Mammary epithelial cell (primary cell): Measurements from ENCODE around the gene ADGRB3.

Experiments used
- EZH2 ChIP-seq: IDR thresholded peaks from 2 replicates; pipeline ENCODE4 v1.6.1; 2012; ENCODE audit warnings: low read length, inconsistent platforms, borderline replicate concordance
- TF ChIP-seq, protein P1 (sequence below), 2 donors: IDR thresholded peaks in 1 of 2; conservative IDR thresholded peaks in 1 of 2; 2 replicates each; pipeline ENCODE4 v1.5.1; 2011 to 2012; ENCODE audit warnings: inconsistent platforms in 2 of 2, low read length in 2 of 2, mild to moderate bottlenecking in 2 of 2, control low read depth in 1 of 2, low read depth in 1 of 2; ENCODE audit not compliant: insufficient read depth in 1 of 2; ENCODE audit errors: extremely low read depth in 1 of 2

DNA sequence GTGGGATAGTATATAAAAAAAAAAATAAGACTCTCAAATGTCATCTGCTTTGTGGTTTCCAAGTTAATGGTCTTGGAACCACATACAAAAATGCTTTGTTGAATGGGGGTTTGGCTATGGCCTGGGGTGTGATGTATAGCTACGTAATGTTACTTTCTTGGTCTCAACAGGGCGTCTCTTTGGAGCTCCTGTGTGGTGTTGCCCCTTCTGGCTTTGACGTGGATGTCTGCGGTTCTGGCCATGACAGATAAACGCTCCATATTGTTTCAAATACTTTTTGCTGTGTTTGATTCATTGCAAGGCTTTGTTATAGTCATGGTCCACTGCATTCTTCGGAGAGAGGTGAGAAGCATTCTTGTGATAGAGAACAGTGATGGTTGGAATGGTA lies 704.1 kb downstream of the ADGRB3 start:
- no peak for TF ChIP-seq EZH2
- TF ChIP-seq, protein P1, sequence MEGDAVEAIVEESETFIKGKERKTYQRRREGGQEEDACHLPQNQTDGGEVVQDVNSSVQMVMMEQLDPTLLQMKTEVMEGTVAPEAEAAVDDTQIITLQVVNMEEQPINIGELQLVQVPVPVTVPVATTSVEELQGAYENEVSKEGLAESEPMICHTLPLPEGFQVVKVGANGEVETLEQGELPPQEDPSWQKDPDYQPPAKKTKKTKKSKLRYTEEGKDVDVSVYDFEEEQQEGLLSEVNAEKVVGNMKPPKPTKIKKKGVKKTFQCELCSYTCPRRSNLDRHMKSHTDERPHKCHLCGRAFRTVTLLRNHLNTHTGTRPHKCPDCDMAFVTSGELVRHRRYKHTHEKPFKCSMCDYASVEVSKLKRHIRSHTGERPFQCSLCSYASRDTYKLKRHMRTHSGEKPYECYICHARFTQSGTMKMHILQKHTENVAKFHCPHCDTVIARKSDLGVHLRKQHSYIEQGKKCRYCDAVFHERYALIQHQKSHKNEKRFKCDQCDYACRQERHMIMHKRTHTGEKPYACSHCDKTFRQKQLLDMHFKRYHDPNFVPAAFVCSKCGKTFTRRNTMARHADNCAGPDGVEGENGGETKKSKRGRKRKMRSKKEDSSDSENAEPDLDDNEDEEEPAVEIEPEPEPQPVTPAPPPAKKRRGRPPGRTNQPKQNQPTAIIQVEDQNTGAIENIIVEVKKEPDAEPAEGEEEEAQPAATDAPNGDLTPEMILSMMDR (conservative IDR thresholded peaks at IDR 0.05 in 1 of 2, IDR thresholded peaks at IDR 0.05 in 1 of 2; ENCODE audit: extremely low read depth in 1 of 2, insufficient read depth in 1 of 2, low read depth in 1 of 2, low read length in 2 of 2): no peak
